SK-N-SH (cell line): Measurements from ENCODE around the gene AASS. TPM values are rescaled to one million over a fixed set of nuclear protein-coding genes. Genes with fewer than 3 reads are reported as not detected.
A peak's percentile ranks its signal among the peaks of the same experiment; 100 is the strongest.

Experiments used
- CTCF ChIA-PET: fragments of 300-600, 350-600 bp; formaldehyde crosslinking; extraction: SDS; loops from one replicate; lab custom pipeline; 2021; lab: Yijun Ruan, JAX
- POLR2A ChIA-PET: fragments of 350-600 bp; sonication (Branson Sonifier 250); formaldehyde crosslinking; extraction: SDS; loops from one replicate; lab custom pipeline; 2020; ENCODE audit warnings: antibody characterized with exemption, inconsistent platforms; lab: Yijun Ruan, JAX
- DNase-seq: peaks from one replicate; pipeline ENCODE4 v3.0.0; 2012
- H2AFZ ChIP-seq: fragments of 200-600 bp; sonication (generic); 2 replicates; pipeline ENCODE4 v1.8.1; 2016; ENCODE audit warnings: antibody characterized with exemption, mild to moderate bottlenecking, low read depth
- H3F3A ChIP-seq: fragments of 200-600 bp; sonication (generic); replicated peaks from 2 replicates; pipeline ENCODE3; 2016; ENCODE audit warnings: antibody characterized with exemption, mild to moderate bottlenecking; ENCODE audit not compliant: insufficient read depth
- H3K27ac ChIP-seq, 2 experiments: fragments of 200-500 bp in 1 of 2; fragments of 200-600 bp in 1 of 2; sonication (Bioruptor generic) in 1 of 2; sonication (generic), shearing (Covaris generic) in 1 of 2; 2 replicates each; pipeline versions ENCODE4 v1.5.1 to v1.6.1; 2014 to 2016; ENCODE audit warnings: low read depth in 2 of 2, inconsistent platforms in 1 of 2, low read length in 1 of 2, mild to moderate bottlenecking in 1 of 2, mixed read lengths in 1 of 2
- H3K27me3 ChIP-seq: fragments of 200-600 bp; sonication (generic), shearing (Covaris generic); 2 replicates; pipeline ENCODE4 v1.6.1; 2016; ENCODE audit warnings: mixed run types; ENCODE audit not compliant: insufficient read depth
- H3K36me3 ChIP-seq, 2 experiments: fragments of 200-500 bp in 1 of 2; fragments of 200-600 bp in 1 of 2; sonication (Bioruptor generic) in 1 of 2; sonication (generic) in 1 of 2; replicated peaks in 1 of 2; 2 replicates each; pipeline versions ENCODE3 to v1.5.1; 2014 to 2016; ENCODE audit warnings: low read length in 1 of 2, mild to moderate bottlenecking in 1 of 2; ENCODE audit not compliant: insufficient read depth in 2 of 2, control insufficient read depth in 1 of 2
- H3K4me1 ChIP-seq, 2 experiments: fragments of 200-500 bp in 1 of 2; fragments of 200-600 bp in 1 of 2; sonication (Bioruptor generic) in 1 of 2; sonication (generic), shearing (Covaris generic) in 1 of 2; 2 replicates each; pipeline versions ENCODE4 v1.5.1 to v1.6.1; 2014 to 2016; ENCODE audit warnings: low read depth in 1 of 2, low read length in 1 of 2, mixed run types in 1 of 2; ENCODE audit not compliant: insufficient read depth in 2 of 2, control insufficient read depth in 1 of 2
- H3K4me2 ChIP-seq: fragments of 200-600 bp; sonication (generic), shearing (Covaris generic); 2 replicates; pipeline ENCODE4 v1.6.1; 2017; ENCODE audit warnings: mixed run types
- H3K4me3 ChIP-seq, 2 experiments: fragments of 200-500 bp in 1 of 2; fragments of 200-600 bp in 1 of 2; sonication (Bioruptor generic) in 1 of 2; sonication (generic), shearing (Covaris generic) in 1 of 2; 2 replicates each; pipeline versions ENCODE4 v1.5.1 to v1.8.1; 2014 to 2016; ENCODE audit warnings: low read depth in 2 of 2, inconsistent platforms in 1 of 2, low read length in 1 of 2, mild to moderate bottlenecking in 1 of 2, mixed read lengths in 1 of 2, moderate library complexity in 1 of 2
- H3K79me2 ChIP-seq: fragments of 200-600 bp; sonication (generic); 2 replicates; pipeline ENCODE4 v1.8.1; 2017; ENCODE audit warnings: mild to moderate bottlenecking; ENCODE audit not compliant: insufficient read depth
- H3K9ac ChIP-seq: fragments of 200-600 bp; sonication (generic); 2 replicates; pipeline ENCODE4 v1.6.1; 2017; ENCODE audit warnings: mixed run types
- H3K9me2 ChIP-seq: fragments of 200-600 bp; sonication (generic); 2 replicates; pipeline ENCODE4 v1.6.1; 2017; ENCODE audit warnings: mixed run types
- H3K9me3 ChIP-seq: fragments of 200-600 bp; sonication (generic); 2 replicates; pipeline ENCODE4 v1.6.1; 2017; ENCODE audit warnings: mixed run types, mild to moderate bottlenecking, moderate library complexity
- H4K20me1 ChIP-seq: fragments of 200-600 bp; sonication (generic); 2 replicates; pipeline ENCODE4 v1.6.1; 2017; ENCODE audit warnings: mild to moderate bottlenecking, mixed run types; ENCODE audit not compliant: insufficient read depth
- CHD2 ChIP-seq: fragments of 150-350 bp; IDR thresholded peaks from 2 replicates; pipeline ENCODE4 v1.6.1; 2018; ENCODE audit warnings: low read length; ENCODE audit not compliant: partially characterized antibody
- ELF1 ChIP-seq: IDR thresholded peaks from 2 replicates; pipeline ENCODE4 v1.4.0; 2012
- EZH2phosphoT487 ChIP-seq: fragments of 200-600 bp; sonication (generic); IDR thresholded peaks from 2 replicates; pipeline ENCODE4 v1.6.1; 2017; ENCODE audit warnings: low read depth, mixed run types, mild to moderate bottlenecking, antibody characterized with exemption, moderate library complexity, borderline replicate concordance
- FOSL2 ChIP-seq: IDR thresholded peaks from 2 replicates; pipeline ENCODE4 v1.4.0; 2012; ENCODE audit warnings: low read depth, mild to moderate bottlenecking, moderate library complexity, borderline replicate concordance
- FOXM1 ChIP-seq: IDR thresholded peaks from 2 replicates; pipeline ENCODE4 v1.4.0; 2012; ENCODE audit warnings: low read depth, mild to moderate bottlenecking
- GABPA ChIP-seq: IDR thresholded peaks from 2 replicates; pipeline ENCODE4 v1.4.0; 2012; ENCODE audit warnings: low read depth, mild to moderate bottlenecking
- NFIC ChIP-seq: IDR thresholded peaks from 2 replicates; pipeline ENCODE4 v1.4.0; 2012; ENCODE audit warnings: borderline replicate concordance
- NRF1 ChIP-seq: IDR thresholded peaks from 2 replicates; pipeline ENCODE4 v1.6.1; 2012; ENCODE audit warnings: low read depth, mild to moderate bottlenecking, low read length
- POLR2AphosphoS5 ChIP-seq: IDR thresholded peaks from 2 replicates; pipeline ENCODE4 v1.6.1; 2012; ENCODE audit warnings: low read depth, low read length
- RAD21 ChIP-seq: IDR thresholded peaks from 2 replicates; pipeline ENCODE4 v1.6.1; 2012; ENCODE audit warnings: mild to moderate bottlenecking, low read length
- RCOR1 ChIP-seq: fragments of 150-350 bp; IDR thresholded peaks from 2 replicates; pipeline ENCODE4 v1.6.1; 2017; ENCODE audit warnings: antibody characterized with exemption, low read length
- RFX5 ChIP-seq: IDR thresholded peaks from 2 replicates; pipeline ENCODE4 v1.6.1; 2012; ENCODE audit warnings: mild to moderate bottlenecking, improper control_type of control experiment, low read length
- RXRA ChIP-seq: IDR thresholded peaks from 2 replicates; pipeline ENCODE4 v1.4.0; 2012; ENCODE audit warnings: low read depth, mild to moderate bottlenecking, borderline replicate concordance
- TAF1 ChIP-seq: IDR thresholded peaks from 2 replicates; pipeline ENCODE4 v1.6.1; 2012; ENCODE audit warnings: low read depth, mild to moderate bottlenecking, low read length, moderate library complexity, borderline replicate concordance
- TEAD4 ChIP-seq: IDR thresholded peaks from 2 replicates; pipeline ENCODE4 v1.4.0; 2012; ENCODE audit warnings: mild to moderate bottlenecking, borderline replicate concordance; ENCODE audit not compliant: insufficient read depth
- YY1 ChIP-seq: IDR thresholded peaks from 2 replicates; pipeline ENCODE4 v1.4.0; 2012; ENCODE audit warnings: low read depth, mild to moderate bottlenecking
- WGBS: methylation state at CpG from one replicate; pipeline ENCODE4 v1.1.6; 2017; ENCODE audit warnings: low lambda C conversion rate; 5-methylcytosine and 5-hydroxymethylcytosine counted together
- polyA plus RNA-seq, 3 experiments: library from polyadenylated mRNA; depleted of rRNA; stranded (reverse); fragments of >200 nt; gene quantifications; 2 replicates each; pipeline ENCODE4 v1.2.3, GENCODE V29; 2012
- TF ChIP-seq, protein P1 (sequence below): fragments of 150-350 bp; IDR thresholded peaks from 2 replicates; pipeline ENCODE4 v1.6.1; 2017; ENCODE audit warnings: antibody characterized with exemption, low read length, low read depth, borderline replicate concordance
- TF ChIP-seq, protein P2 (sequence below): IDR thresholded peaks from 2 replicates; pipeline ENCODE4 v1.6.1; 2012; ENCODE audit warnings: mild to moderate bottlenecking, low read depth, low read length, moderate library complexity
- TF ChIP-seq, protein P3 (sequence below): IDR thresholded peaks from 2 replicates; pipeline ENCODE4 v1.4.0; 2012; ENCODE audit warnings: low read depth, borderline replicate concordance
- TF ChIP-seq, protein P4 (sequence below): IDR thresholded peaks from 2 replicates; pipeline ENCODE4 v1.4.0; 2012; ENCODE audit warnings: low read depth

AASS gene
- polyA plus RNA-seq, 1 of the 3 experiments (the other 2 are of a cell fraction) = 0.92 TPM

DNA sequence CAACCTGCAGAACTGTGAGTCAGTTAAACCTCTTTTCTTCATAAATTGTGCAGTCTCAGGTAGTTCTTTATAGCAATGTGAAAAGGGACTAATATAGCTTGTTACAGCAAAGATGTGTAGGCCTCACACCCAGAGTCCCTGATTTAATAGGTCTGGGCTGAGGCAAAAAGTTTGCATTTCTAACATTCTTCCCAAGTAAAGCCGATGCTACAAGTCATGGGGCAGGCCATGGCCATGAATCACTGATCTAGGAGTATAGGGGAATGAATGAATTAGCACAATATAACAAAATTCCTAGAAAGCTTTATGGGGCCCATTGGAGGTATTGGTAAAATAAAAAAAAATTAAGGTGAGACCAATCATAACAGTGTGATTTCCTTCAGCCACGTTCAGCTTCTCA, 11.5 kb upstream of the AASS start:
- Histone ChIP-seq H3K36me3 (no peaks in the 10 kb centered on the region), H3K79me2 (no peaks in the 10 kb centered on the region), H3K4me1 (no peaks in the 10 kb centered on the region), H3K27ac (no peak overlapping the region), H3K9me3 (no peaks in the 10 kb centered on the region), H3K4me3 (no peak overlapping the region), H3K9me2 (no peaks in the 10 kb centered on the region), H2AFZ (no peak overlapping the region), H3K27me3 (peaks cover 11% of the 10 kb centered on the region), H4K20me1 (no peaks in the 10 kb centered on the region), H3K4me2 (no peak overlapping the region), H3K9ac (no peak overlapping the region), H3F3A (no peaks in the 10 kb centered on the region)
- CTCF ChIA-PET = interaction anchor here (1.1 kb wide), 1 partner anchor 63 kb away, joined by 3 read pairs; no protein-coding TSS in a partner anchor
- WGBS = 2% methylated on average over 2 of the region's 2 CpGs
- DNase-seq = no peak
- POLR2A ChIA-PET = no interaction called here
- TF ChIP-seq RAD21 = no peak
- no peak for TF ChIP-seq YY1
- no peak for TF ChIP-seq EZH2phosphoT487
- no peak for TF ChIP-seq CHD2
- no peak for TF ChIP-seq NFIC
- TF ChIP-seq RCOR1 = no peak
- no peak for TF ChIP-seq ELF1
- TF ChIP-seq, protein P1, sequence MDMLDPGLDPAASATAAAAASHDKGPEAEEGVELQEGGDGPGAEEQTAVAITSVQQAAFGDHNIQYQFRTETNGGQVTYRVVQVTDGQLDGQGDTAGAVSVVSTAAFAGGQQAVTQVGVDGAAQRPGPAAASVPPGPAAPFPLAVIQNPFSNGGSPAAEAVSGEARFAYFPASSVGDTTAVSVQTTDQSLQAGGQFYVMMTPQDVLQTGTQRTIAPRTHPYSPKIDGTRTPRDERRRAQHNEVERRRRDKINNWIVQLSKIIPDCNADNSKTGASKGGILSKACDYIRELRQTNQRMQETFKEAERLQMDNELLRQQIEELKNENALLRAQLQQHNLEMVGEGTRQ = no peak
- no peak for TF ChIP-seq POLR2AphosphoS5
- TF ChIP-seq GABPA = no peak

DNA sequence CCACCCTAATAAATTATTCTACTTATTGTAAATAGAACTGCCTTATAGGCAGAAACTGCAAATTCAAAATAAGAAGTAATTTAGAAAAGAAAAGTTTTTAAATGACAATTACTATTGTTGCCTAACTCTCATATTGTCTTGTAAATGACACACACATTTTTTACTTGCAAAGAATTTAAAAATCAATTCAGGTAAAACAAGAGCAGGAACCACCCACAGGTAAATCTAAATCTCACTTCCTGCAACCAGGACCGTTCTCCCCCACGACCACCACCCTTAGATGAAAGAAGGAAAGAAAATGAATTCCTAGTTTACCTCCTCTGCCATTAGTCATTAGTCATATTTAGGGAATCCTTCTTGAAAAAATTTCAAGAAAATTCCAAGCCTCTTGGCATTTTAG, 4.8 kb upstream of the AASS start:
- 1% methylated on average over 2 of the region's 2 CpGs for WGBS
- Histone ChIP-seq H3K79me2 (no peaks in the 10 kb centered on the region), H3K27me3 (peaks cover 10% of the 10 kb centered on the region; the same call in 1 of the 2 replicates), H3K36me3 (no peaks in the 10 kb centered on the region), H2AFZ (0 out of 2 replicates have a peak overlapping the region, but pooled peaks have one; percentile 1), H3K4me3 (no peak overlapping the region), H3K4me1 (peaks cover 0 to 5% of the 10 kb centered on the region in 2 experiments; a peak in 1 of 4 replicates), H3K27ac (no peak overlapping the region), H3K9ac (no peak overlapping the region), H4K20me1 (no peaks in the 10 kb centered on the region), H3K9me3 (no peaks in the 10 kb centered on the region), H3F3A (no peaks in the 10 kb centered on the region), H3K4me2 (no peak overlapping the region), H3K9me2 (no peaks in the 10 kb centered on the region)
- DNase-seq = no peak
- ChIA-PET POLR2A (no interaction called here), CTCF (no interaction called here)
- TF ChIP-seq FOXM1 = no peak
- TF ChIP-seq FOSL2 = no peak
- TF ChIP-seq, protein P2, sequence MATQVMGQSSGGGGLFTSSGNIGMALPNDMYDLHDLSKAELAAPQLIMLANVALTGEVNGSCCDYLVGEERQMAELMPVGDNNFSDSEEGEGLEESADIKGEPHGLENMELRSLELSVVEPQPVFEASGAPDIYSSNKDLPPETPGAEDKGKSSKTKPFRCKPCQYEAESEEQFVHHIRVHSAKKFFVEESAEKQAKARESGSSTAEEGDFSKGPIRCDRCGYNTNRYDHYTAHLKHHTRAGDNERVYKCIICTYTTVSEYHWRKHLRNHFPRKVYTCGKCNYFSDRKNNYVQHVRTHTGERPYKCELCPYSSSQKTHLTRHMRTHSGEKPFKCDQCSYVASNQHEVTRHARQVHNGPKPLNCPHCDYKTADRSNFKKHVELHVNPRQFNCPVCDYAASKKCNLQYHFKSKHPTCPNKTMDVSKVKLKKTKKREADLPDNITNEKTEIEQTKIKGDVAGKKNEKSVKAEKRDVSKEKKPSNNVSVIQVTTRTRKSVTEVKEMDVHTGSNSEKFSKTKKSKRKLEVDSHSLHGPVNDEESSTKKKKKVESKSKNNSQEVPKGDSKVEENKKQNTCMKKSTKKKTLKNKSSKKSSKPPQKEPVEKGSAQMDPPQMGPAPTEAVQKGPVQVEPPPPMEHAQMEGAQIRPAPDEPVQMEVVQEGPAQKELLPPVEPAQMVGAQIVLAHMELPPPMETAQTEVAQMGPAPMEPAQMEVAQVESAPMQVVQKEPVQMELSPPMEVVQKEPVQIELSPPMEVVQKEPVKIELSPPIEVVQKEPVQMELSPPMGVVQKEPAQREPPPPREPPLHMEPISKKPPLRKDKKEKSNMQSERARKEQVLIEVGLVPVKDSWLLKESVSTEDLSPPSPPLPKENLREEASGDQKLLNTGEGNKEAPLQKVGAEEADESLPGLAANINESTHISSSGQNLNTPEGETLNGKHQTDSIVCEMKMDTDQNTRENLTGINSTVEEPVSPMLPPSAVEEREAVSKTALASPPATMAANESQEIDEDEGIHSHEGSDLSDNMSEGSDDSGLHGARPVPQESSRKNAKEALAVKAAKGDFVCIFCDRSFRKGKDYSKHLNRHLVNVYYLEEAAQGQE = no peak
- TF ChIP-seq, protein P3, sequence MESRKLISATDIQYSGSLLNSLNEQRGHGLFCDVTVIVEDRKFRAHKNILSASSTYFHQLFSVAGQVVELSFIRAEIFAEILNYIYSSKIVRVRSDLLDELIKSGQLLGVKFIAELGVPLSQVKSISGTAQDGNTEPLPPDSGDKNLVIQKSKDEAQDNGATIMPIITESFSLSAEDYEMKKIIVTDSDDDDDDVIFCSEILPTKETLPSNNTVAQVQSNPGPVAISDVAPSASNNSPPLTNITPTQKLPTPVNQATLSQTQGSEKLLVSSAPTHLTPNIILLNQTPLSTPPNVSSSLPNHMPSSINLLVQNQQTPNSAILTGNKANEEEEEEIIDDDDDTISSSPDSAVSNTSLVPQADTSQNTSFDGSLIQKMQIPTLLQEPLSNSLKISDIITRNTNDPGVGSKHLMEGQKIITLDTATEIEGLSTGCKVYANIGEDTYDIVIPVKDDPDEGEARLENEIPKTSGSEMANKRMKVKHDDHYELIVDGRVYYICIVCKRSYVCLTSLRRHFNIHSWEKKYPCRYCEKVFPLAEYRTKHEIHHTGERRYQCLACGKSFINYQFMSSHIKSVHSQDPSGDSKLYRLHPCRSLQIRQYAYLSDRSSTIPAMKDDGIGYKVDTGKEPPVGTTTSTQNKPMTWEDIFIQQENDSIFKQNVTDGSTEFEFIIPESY = no peak
- TF ChIP-seq, protein P4, sequence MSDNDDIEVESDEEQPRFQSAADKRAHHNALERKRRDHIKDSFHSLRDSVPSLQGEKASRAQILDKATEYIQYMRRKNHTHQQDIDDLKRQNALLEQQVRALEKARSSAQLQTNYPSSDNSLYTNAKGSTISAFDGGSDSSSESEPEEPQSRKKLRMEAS = no peak
- TF ChIP-seq RXRA = no peak
- TF ChIP-seq YY1 = no peak
- TF ChIP-seq NRF1 = no peak
- no peak for TF ChIP-seq GABPA
- no peak for TF ChIP-seq EZH2phosphoT487
- no peak for TF ChIP-seq RAD21
- TF ChIP-seq CHD2 = no peak
- no peak for TF ChIP-seq NFIC
- no peak for TF ChIP-seq TAF1
- no peak for TF ChIP-seq ELF1
- TF ChIP-seq RFX5 = no peak
- TF ChIP-seq, protein P1 = no peak
- TF ChIP-seq TEAD4 = no peak
